Measurements from ENCODE around the gene AP3B1. TPM values are rescaled to one million over a fixed set of nuclear protein-coding genes. Genes with fewer than 3 reads are reported as not detected.
A peak's percentile ranks its signal among the peaks of the same experiment; 100 is the strongest.

Gene AP3B1
- total RNA-seq: 46.6 and 51.8 TPM in 2 replicates
- long read RNA-seq, full-length matches to known transcripts: 47 of 152 reads
- long read RNA-seq, partial matches to known transcripts: 94 of 152 reads
- long read RNA-seq, other reads (novel, unspliced or antisense): 11 of 152 reads

- H3K4me1 Mint-ChIP-seq: peaks cover 48% of the 10 kb centered on the region
- DNase-seq (ENCODE audit: low read depth, low spot score): peak; percentile 98
- peak within 1 kb of the TSS; percentile 99 for H3K4me3 Mint-ChIP-seq
- H3K36me3 Mint-ChIP-seq (ENCODE audit: low read depth): peaks cover 2% of the 10 kb centered on the region
- H3K27me3 Mint-ChIP-seq (ENCODE audit: low read depth): peaks cover 23% of the 10 kb centered on the region
- no peak for TF ChIP-seq CTCF (conservative IDR thresholded peaks at IDR 0.05)
- H3K9me3 Mint-ChIP-seq: no peaks in the 10 kb centered on the region
- peak within 1 kb of the TSS; percentile 97 for H3K27ac Mint-ChIP-seq (ENCODE audit: unreplicated experiment)
Observed at GRCh38 chr5:78294248-78295034, at the start of gene AP3B1. TSS of gene AP3B1 (minus strand) at chr5:78294698. CDS start at chr5:78294579, 119 bp downstream.

GRCh38 chr5:78341440-78341839 is 46.9 kb upstream of the AP3B1 start:
- H3K36me3 Mint-ChIP-seq (ENCODE audit: low read depth): no peaks in the 10 kb centered on the region
- no peaks in the 10 kb centered on the region for H3K4me1 Mint-ChIP-seq

GRCh38 chr5:78339617-78340436 is 45.3 kb upstream of the AP3B1 start:
- Mint-ChIP-seq H3K4me1 (no peaks in the 10 kb centered on the region), H3K36me3 (ENCODE audit: low read depth) (no peaks in the 10 kb centered on the region), H3K4me3 (no peak overlapping the region), H3K27me3 (ENCODE audit: low read depth) (no peaks in the 10 kb centered on the region), H3K9me3 (peaks cover 7% of the 10 kb centered on the region), H3K27ac (ENCODE audit: unreplicated experiment) (no peak overlapping the region)
- no peak for TF ChIP-seq CTCF (conservative IDR thresholded peaks at IDR 0.05)
- DNase-seq (ENCODE audit: low read depth, low spot score): no peak

More at GRCh38 chr5:78341440-78341839, 46.9 kb upstream of the AP3B1 start:
- no peak for DNase-seq (ENCODE audit: low read depth, low spot score)
- no peak for TF ChIP-seq CTCF (conservative IDR thresholded peaks at IDR 0.05)
- H3K9me3 Mint-ChIP-seq: peaks cover 7% of the 10 kb centered on the region
- H3K27ac Mint-ChIP-seq (ENCODE audit: unreplicated experiment): no peak overlapping the region
- H3K4me3 Mint-ChIP-seq: no peak overlapping the region
- no peaks in the 10 kb centered on the region for H3K27me3 Mint-ChIP-seq (ENCODE audit: low read depth)

- no peaks in the 10 kb centered on the region for H3K27me3 Mint-ChIP-seq (ENCODE audit: low read depth)
- no peaks in the 10 kb centered on the region for H3K36me3 Mint-ChIP-seq (ENCODE audit: low read depth)
- no peak for TF ChIP-seq CTCF (conservative IDR thresholded peaks at IDR 0.05)
- no peak for DNase-seq (ENCODE audit: low read depth, low spot score)
- no peak overlapping the region for H3K27ac Mint-ChIP-seq (ENCODE audit: unreplicated experiment)
- peaks cover 7% of the 10 kb centered on the region for H3K9me3 Mint-ChIP-seq
- H3K4me1 Mint-ChIP-seq: peaks cover 1% of the 10 kb centered on the region
- no peak overlapping the region for H3K4me3 Mint-ChIP-seq
Observed at GRCh38 chr5:78336698-78337097, 42.2 kb upstream of the AP3B1 start.

GRCh38 chr5:78335976-78336375 is 41.5 kb upstream of the AP3B1 start:
- no peaks in the 10 kb centered on the region for H3K36me3 Mint-ChIP-seq (ENCODE audit: low read depth)
- no peaks in the 10 kb centered on the region for H3K27me3 Mint-ChIP-seq (ENCODE audit: low read depth)
- H3K27ac Mint-ChIP-seq (ENCODE audit: unreplicated experiment): no peak overlapping the region
- peaks cover 6% of the 10 kb centered on the region for H3K4me1 Mint-ChIP-seq
- H3K9me3 Mint-ChIP-seq: peaks cover 7% of the 10 kb centered on the region
- no peak for TF ChIP-seq CTCF (conservative IDR thresholded peaks at IDR 0.05)
- no peak for DNase-seq (ENCODE audit: low read depth, low spot score)
- H3K4me3 Mint-ChIP-seq: no peak overlapping the region

Data from neural crest cell (in vitro differentiated cells).